GM21723 (cell line): ENCODE data around the gene PAX5.

Experiments
- ATAC-seq: cut with Tn5 transposase; IDR thresholded peaks from one replicate; pipeline ENCODE4 v1.9.1; 2021; ENCODE audit warnings: mild to moderate bottlenecking, moderate library complexity; ENCODE audit not compliant: unreplicated experiment

Gene PAX5

GRCh38 chr9:36818242-36818938 is 215.7 kb downstream of the PAX5 start:
- ATAC-seq, result no peak

- no peak for ATAC-seq
Measured at GRCh38 chr9:36817160-36817834, 216.8 kb downstream of the PAX5 start.

- ATAC-seq, result no peak
Measured at GRCh38 chr9:36816371-36816770, 217.7 kb downstream of the PAX5 start.

DNA sequence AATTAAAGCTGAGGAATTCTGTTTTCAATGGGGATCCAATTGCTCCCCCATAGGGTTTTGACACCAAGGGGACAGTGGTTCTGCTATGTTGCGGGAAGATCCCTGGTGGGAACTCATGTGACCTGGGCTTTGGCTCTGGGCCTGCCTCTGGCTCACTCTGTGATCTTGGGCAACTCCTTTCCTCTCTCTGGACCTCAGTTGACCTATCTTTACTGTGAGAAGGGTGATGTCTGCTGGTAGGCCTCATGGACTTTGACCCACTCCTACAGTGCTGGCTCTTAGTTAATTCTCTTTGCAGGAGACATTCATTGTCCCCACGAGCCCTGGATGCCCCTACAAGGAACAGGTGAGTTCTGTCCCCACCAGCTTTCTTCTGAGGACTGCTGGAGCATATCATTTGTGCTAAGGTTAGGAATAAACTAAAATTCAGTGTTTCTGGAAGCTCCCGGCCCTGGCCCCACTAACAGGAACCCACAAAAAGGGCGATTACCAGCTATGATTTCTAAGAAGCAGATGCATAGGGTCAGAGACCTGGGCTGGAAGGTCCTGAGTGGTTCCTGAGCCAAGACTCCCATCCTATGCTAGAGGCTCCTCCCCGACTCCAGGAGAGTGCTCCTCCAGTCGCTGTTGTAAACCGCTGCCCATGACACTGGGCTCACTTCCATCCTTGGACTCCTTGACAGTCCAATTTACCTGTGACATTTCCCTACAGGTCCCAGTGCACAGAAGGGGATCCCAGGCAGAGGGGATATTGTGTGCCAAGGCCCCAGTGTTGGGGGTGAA is 218.3 kb downstream of the PAX5 start:
- no peak for ATAC-seq

- ATAC-seq, result no peak
Measured at GRCh38 chr9:36815023-36815422, 219.0 kb downstream of the PAX5 start.

- ATAC-seq, result no peak
Measured at GRCh38 chr9:36813154-36813553, 220.9 kb downstream of the PAX5 start.

GRCh38 chr9:36812556-36812955 is 221.5 kb downstream of the PAX5 start:
- ATAC-seq, result no peak

- ATAC-seq, result no peak
Measured at GRCh38 chr9:36808251-36808650, 225.8 kb downstream of the PAX5 start.

DNA sequence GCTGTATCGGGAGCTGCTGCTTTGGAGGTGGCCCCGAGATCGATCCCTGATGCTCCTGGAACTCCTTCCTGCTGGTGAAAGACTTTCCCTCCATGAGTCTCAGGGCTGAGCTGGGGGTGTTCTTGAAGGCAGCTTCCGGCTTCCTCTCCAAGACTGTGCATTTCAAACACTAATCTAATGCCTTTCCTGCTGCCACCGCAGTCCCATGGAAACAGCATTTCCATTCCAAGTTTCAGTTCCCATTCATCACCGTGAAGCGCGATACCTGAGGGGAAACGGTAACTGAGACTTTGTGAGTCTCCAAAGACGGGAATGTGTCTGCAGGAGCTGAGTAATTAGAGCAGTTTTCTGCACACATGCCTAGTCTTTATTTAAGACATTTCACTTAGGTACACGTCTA is 230.1 kb downstream of the PAX5 start:
- ATAC-seq, result no peak

GRCh38 chr9:36802201-36802920 is 231.7 kb downstream of the PAX5 start:
- no peak for ATAC-seq

DNA sequence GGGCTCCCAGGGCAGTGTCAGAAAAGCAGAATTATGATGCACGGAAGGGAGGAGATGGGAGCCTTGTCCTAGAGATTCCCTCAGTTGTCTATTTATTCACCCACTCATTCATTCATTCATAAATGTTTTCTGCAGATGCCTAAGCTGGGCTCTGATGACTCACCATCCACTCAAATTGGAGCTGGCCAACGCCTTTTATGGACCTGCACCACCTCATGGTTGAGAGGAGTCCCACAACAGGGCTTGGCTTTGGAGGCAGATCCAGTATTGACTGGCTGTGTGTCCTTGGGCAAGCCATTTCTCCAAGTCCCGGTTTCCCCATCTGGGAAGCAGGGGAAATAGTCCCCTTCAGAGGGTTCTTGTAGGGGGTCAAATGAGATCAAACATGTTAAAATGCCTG is 233.6 kb downstream of the PAX5 start:
- no peak for ATAC-seq

- ATAC-seq, result no peak
Measured at GRCh38 chr9:36798350-36799065, 235.6 kb downstream of the PAX5 start.

GRCh38 chr9:36797471-36798220 is 236.4 kb downstream of the PAX5 start:
- ATAC-seq, result no peak

DNA sequence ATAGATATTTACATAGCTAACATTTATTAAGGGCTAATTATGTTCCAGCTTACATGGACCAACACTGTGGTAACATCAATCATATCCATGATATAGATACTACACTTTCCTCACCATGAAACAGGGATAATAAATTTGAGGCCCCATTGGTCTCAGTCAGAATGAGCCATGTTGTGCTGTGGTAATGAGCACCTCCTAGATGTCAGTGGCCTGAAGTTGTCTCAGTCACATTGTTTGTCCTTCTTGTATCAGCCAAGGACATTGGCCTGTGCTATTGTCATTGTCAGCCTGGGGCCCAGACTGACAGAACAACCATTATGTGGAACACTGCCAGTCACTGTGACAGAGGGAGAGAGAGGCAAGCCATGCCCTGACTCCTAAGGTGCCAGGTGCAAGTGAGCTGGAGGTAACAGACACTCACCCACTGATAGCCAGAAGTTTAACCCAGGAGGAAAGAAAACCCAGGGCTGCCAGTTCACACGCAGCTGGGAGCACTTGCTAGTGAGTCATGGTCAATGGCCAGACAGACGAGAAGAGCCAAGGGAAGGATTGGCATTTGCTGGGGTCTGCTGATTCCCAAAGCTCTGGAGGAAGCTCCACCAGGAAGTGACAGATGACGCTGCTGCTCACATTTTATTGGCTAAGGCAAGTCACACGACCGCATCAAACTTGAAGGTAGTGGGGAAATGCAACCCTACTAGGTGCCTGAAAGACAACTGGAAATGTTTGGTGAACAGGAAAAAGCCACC is 237.2 kb downstream of the PAX5 start:
- ATAC-seq, result no peak

DNA sequence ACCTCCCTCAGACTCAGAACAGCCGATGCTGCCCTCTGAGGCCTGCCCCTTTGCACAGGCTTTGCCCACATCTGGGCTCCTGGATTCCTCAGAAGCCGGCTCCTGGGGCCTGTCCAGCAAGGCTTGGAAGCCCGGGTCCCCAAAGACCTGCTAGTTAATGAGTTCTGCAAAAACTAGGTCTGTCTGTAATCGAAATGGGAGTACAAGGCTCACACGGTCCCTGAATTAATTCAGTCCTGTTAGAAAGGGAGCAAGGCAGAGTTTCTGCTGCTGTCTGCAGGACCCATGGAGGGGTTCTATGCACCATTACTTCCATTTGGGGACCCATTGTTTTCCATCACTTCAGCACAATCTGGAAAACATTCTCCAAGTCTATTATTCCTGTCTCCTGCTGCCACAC is 239.6 kb downstream of the PAX5 start:
- no peak for ATAC-seq

DNA sequence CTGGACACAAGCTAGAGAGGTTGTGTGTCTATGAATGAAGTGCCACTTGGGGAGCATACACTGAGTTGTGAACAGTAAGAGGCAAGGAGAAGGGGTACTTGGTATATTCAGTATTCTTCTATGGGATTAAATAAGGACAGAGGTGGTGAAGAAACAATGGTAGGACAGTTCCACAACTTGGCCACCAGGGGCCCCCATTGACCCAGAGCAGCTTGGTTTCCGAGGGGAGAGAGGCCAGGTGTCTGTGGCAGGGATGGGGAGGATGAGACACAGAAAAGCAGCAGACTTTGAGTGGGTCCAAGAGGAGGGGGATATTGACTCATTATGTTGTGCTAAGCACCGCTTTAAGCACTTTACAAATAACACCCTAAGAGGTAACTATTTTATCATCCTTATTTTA is 240.8 kb downstream of the PAX5 start:
- ATAC-seq, result no peak

DNA sequence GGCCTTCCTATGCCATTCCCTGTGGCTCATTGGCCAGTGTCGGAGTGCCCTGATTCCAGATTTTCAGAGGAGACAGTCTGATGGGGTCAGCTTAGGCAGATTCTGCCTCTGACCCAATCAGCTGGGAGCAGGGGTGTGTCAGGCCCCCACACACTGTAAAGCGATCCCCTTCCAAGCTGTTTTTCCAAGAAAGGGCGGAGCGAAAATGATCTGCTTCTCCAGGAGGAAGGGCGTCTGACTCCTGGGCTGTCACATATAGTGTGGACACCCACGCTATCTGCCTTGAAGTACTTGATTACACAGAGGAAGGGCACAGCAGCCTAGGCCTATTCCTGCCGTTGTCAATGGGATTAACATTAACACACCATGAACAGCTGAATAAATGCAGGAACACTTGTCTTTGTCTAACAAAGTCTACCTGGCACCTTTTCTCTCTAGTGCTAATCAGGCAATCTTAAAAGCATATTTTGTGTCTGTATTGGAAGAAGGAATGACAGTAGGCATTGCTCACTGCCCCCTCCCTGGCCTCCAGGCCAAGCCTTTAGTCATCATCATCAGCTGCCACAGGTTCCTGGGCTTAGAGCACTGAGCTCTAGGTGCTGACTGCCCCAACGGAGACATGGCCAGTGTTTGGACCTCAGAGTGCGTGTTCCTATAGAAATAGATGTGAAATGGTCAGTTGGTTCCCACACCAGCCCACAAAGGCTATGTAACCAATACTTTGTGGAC is 242.7 kb downstream of the PAX5 start:
- no peak for ATAC-seq

GRCh38 chr9:36789886-36790285 is 244.2 kb downstream of the PAX5 start:
- ATAC-seq, result no peak

GRCh38 chr9:36788534-36788933 is 245.5 kb downstream of the PAX5 start:
- ATAC-seq, result no peak
